HEK293 (cell line): Measurements from ENCODE around the gene MFSD2B.

Source experiments
- CTCF ChIA-PET: fragments of 350-600 bp; formaldehyde crosslinking; extraction: SDS; loops from one replicate; lab custom pipeline; 2021; ENCODE audit warnings: antibody characterized with exemption; lab: Yijun Ruan, JAX
- POLR2A ChIA-PET: fragments of 300-600 bp; formaldehyde crosslinking; extraction: SDS; loops from one replicate; lab custom pipeline; 2020; ENCODE audit warnings: antibody characterized with exemption, inconsistent platforms; lab: Yijun Ruan, JAX
- H3K27ac ChIP-seq: fragments of 200-500 bp; sonication (Bioruptor generic); 2 replicates; pipeline ENCODE4 v1.5.1; 2014; ENCODE audit warnings: low read depth, low read length, control low read depth, inconsistent platforms; ENCODE audit errors: extremely low read depth
- H3K36me3 ChIP-seq, 2 experiments: fragments of 200-500 bp in 1 of 2; sonication (Bioruptor generic) in 1 of 2; 1 replicate in 1 of 2; 2 replicates in 1 of 2; pipeline ENCODE4 v1.5.1; 2014 to 2017; ENCODE audit warnings: inconsistent platforms in 2 of 2, low read length in 2 of 2; ENCODE audit not compliant: control insufficient read depth in 2 of 2, insufficient read depth in 1 of 2
- H3K4me1 ChIP-seq: fragments of 200-500 bp; sonication (Bioruptor generic); 2 replicates; pipeline ENCODE4 v1.5.1; 2014; ENCODE audit warnings: mild to moderate bottlenecking, low read length, inconsistent platforms; ENCODE audit not compliant: control insufficient read depth, insufficient read depth
- H3K4me3 ChIP-seq: 2 replicates; pipeline ENCODE4 v1.5.1; 2011; ENCODE audit warnings: low read depth, mild to moderate bottlenecking, control low read depth, low read length, moderate library complexity
- H3K9me3 ChIP-seq: fragments of 200-500 bp; sonication (Bioruptor generic); 2 replicates; pipeline ENCODE4 v1.5.1; 2014; ENCODE audit warnings: low read depth, low read length, inconsistent platforms; ENCODE audit not compliant: control insufficient read depth, insufficient read depth
- GLIS1 ChIP-seq: fragments of 450-650 bp; formaldehyde crosslinking; IDR thresholded peaks from 2 replicates; pipeline ENCODE4 v1.5.1; 2016; ENCODE audit warnings: missing biosample characterization, missing genetic modification characterization
- SP3 ChIP-seq: fragments of 450-650 bp; formaldehyde crosslinking; IDR thresholded peaks from 2 replicates; pipeline ENCODE4 v1.5.1; 2016; ENCODE audit warnings: missing biosample characterization, missing genetic modification characterization
- ZFP37 ChIP-seq: fragments of 450-650 bp; formaldehyde crosslinking; IDR thresholded peaks from 2 replicates; pipeline ENCODE4 v1.5.1; 2016; ENCODE audit warnings: missing biosample characterization, missing genetic modification characterization
- ZFP69B ChIP-seq: fragments of 450-650 bp; formaldehyde crosslinking; IDR thresholded peaks from 2 replicates; pipeline ENCODE4 v1.5.1; 2016; ENCODE audit warnings: missing biosample characterization, missing genetic modification characterization
- ZNF23 ChIP-seq: fragments of 450-650 bp; formaldehyde crosslinking; IDR thresholded peaks from 2 replicates; pipeline ENCODE4 v1.5.1; 2016; ENCODE audit warnings: missing biosample characterization, missing genetic modification characterization, borderline replicate concordance
- ZNF266 ChIP-seq: fragments of 450-650 bp; formaldehyde crosslinking; IDR thresholded peaks from 2 replicates; pipeline ENCODE4 v1.5.1; 2016; ENCODE audit warnings: missing biosample characterization, missing genetic modification characterization, low read depth
- ZNF274 ChIP-seq, 2 experiments: fragments of 200-500 bp in 1 of 2; fragments of 450-650 bp in 1 of 2; sonication (Bioruptor generic) in 1 of 2; formaldehyde crosslinking in 1 of 2; IDR thresholded peaks; 2 replicates each; pipeline versions ENCODE4 v1.5.1 to v1.6.1; 2014 to 2016; ENCODE audit warnings: borderline replicate concordance in 1 of 2, inconsistent platforms in 1 of 2, low read length in 1 of 2, missing biosample characterization in 1 of 2, missing genetic modification characterization in 1 of 2
- ZNF391 ChIP-seq: fragments of 450-650 bp; formaldehyde crosslinking; IDR thresholded peaks from 2 replicates; pipeline ENCODE4 v1.5.1; 2016; ENCODE audit warnings: low read depth, missing biosample characterization, missing genetic modification characterization, borderline replicate concordance
- ZNF514 ChIP-seq: fragments of 450-650 bp; formaldehyde crosslinking; IDR thresholded peaks from 2 replicates; pipeline ENCODE4 v1.5.1; 2016; ENCODE audit warnings: missing biosample characterization, missing genetic modification characterization
- ZNF521 ChIP-seq: fragments of 450-650 bp; formaldehyde crosslinking; IDR thresholded peaks from 2 replicates; pipeline ENCODE4 v1.5.1; 2017; ENCODE audit warnings: missing biosample characterization, mild to moderate bottlenecking, missing genetic modification characterization
- ZNF548 ChIP-seq: fragments of 450-650 bp; formaldehyde crosslinking; IDR thresholded peaks from 2 replicates; pipeline ENCODE4 v1.5.1; 2016; ENCODE audit warnings: missing biosample characterization, missing genetic modification characterization
- ZNF558 ChIP-seq: fragments of 450-650 bp; formaldehyde crosslinking; IDR thresholded peaks from 2 replicates; pipeline ENCODE4 v1.5.1; 2016; ENCODE audit warnings: missing biosample characterization, missing genetic modification characterization
- ZNF626 ChIP-seq: fragments of 450-650 bp; sonication (Bioruptor Pico); formaldehyde crosslinking; IDR thresholded peaks from 2 replicates; pipeline ENCODE4 v1.5.1; 2018; ENCODE audit warnings: missing biosample characterization, missing genetic modification characterization, inconsistent platforms
- ZNF76 ChIP-seq: fragments of 450-650 bp; formaldehyde crosslinking; IDR thresholded peaks from 2 replicates; pipeline ENCODE4; 2016; ENCODE audit warnings: low read depth, missing biosample characterization, missing genetic modification characterization, borderline replicate concordance
- ZNF843 ChIP-seq: fragments of 450-650 bp; formaldehyde crosslinking; IDR thresholded peaks from 2 replicates; pipeline ENCODE4 v1.5.1; 2016; ENCODE audit warnings: missing biosample characterization, missing genetic modification characterization
- TF ChIP-seq, protein P1 (sequence below): fragments of 450-650 bp; formaldehyde crosslinking; IDR thresholded peaks from 2 replicates; pipeline ENCODE4 v1.5.1; 2016; ENCODE audit warnings: missing biosample characterization, missing genetic modification characterization, borderline replicate concordance
- TF ChIP-seq, protein P2 (sequence below): fragments of 450-650 bp; formaldehyde crosslinking; IDR thresholded peaks from 2 replicates; pipeline ENCODE4 v1.5.1; 2016; ENCODE audit warnings: missing biosample characterization, missing genetic modification characterization
- TF ChIP-seq, protein P3 (sequence below): fragments of 450-650 bp; IDR thresholded peaks from 2 replicates; pipeline ENCODE4 v1.5.1; 2018; ENCODE audit warnings: missing biosample characterization, mild to moderate bottlenecking, missing genetic modification characterization

The MFSD2B gene, protein sequence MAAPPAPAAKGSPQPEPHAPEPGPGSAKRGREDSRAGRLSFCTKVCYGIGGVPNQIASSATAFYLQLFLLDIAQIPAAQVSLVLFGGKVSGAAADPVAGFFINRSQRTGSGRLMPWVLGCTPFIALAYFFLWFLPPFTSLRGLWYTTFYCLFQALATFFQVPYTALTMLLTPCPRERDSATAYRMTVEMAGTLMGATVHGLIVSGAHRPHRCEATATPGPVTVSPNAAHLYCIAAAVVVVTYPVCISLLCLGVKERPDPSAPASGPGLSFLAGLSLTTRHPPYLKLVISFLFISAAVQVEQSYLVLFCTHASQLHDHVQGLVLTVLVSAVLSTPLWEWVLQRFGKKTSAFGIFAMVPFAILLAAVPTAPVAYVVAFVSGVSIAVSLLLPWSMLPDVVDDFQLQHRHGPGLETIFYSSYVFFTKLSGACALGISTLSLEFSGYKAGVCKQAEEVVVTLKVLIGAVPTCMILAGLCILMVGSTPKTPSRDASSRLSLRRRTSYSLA

DNA sequence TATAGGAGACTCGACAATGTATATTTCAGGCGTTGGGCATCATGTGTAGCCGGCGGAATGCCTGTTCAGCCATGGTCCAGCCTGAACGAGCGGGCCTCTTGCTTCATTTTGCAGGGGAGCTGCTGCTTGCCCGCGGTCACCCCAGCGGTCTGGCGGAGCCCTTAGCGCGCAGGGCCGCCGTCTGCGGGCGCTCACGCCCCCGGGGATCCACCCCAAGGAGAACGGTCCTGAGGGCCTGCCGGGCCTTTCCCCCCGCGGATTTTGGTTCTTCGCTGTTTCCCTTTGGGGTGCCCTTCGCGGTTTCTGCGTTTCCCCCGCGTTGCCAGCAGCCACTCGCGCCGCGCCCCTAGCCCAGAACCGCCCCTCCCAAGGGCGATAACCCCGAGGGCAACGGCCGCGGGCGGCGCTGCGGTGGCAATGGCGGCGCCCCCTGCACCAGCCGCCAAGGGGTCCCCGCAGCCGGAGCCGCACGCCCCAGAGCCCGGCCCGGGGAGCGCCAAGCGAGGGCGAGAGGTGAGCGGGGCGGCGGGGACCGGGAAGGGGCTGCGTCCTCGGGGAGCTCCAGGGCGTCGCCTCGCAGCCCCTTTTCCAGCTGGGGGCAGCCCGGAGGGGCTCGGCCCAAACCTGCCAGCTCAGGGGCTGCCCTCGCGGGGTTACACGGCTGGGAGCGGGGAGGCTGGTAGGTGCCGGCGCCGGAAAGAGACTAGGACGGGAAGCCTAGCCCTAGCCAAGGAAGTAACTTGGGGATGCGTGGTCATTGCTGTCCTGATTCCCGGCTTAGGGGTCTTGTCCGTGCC, at the start of gene MFSD2B:
TSS of gene MFSD2B (plus strand) at position 406 of the 797 bp plus-strand sequence. CDS start at position 418, 12 bp downstream.
- ChIA-PET POLR2A (no interaction called here), CTCF (interaction anchor here (0.6 kb wide), 1 partner anchor 82 kb away, joined by 4 read pairs; no protein-coding TSS in a partner anchor)
- no peak within 1 kb of the TSS for H3K4me3 ChIP-seq

DNA sequence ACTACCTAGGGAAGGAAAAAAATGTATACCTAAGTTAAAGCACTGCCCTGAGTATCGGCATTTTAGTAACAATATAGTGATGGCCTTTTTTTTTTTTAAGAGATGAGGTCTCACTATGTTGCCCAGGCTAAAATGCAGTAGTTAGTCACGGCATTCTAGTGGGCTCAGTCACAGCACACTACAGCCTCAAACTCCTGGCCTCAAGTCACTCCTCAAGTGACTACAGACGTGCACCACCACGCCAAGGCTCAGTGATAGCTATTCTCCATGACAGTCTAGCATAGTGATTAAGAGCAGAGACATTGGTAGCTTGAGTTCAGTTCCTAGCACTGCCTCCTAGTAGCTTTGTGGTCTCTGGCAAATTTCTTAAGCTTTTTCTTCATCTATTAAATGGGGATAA, 42.0 kb upstream of the MFSD2B start:
- TF ChIP-seq SP3 (tag by site-specific recombination) (no peak), GLIS1 (tag by site-specific recombination) (no peak), ZNF521 (tag by site-specific recombination) (no peak)
- TF ChIP-seq, protein P1, sequence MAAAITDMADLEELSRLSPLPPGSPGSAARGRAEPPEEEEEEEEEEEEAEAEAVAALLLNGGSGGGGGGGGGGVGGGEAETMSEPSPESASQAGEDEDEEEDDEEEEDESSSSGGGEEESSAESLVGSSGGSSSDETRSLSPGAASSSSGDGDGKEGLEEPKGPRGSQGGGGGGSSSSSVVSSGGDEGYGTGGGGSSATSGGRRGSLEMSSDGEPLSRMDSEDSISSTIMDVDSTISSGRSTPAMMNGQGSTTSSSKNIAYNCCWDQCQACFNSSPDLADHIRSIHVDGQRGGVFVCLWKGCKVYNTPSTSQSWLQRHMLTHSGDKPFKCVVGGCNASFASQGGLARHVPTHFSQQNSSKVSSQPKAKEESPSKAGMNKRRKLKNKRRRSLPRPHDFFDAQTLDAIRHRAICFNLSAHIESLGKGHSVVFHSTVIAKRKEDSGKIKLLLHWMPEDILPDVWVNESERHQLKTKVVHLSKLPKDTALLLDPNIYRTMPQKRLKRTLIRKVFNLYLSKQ (tag by site-specific recombination): no peak
- no peaks in the 10 kb centered on the region for H3K4me1 ChIP-seq
- POLR2A ChIA-PET: no interaction called here
- H3K9me3 ChIP-seq: no peaks in the 10 kb centered on the region
- CTCF ChIA-PET: no interaction called here
- H3K36me3 ChIP-seq: peaks cover 8 to 15% of the 10 kb centered on the region in 2 experiments; a peak in 2 of 3 replicates
- no peak overlapping the region for H3K4me3 ChIP-seq
- H3K27ac ChIP-seq: no peak overlapping the region

More for the DNA sequence above, at the start of gene MFSD2B:
- no peaks in the 10 kb centered on the region; a peak in 1 of 3 replicates for H3K36me3 ChIP-seq
- TF ChIP-seq, protein P2, sequence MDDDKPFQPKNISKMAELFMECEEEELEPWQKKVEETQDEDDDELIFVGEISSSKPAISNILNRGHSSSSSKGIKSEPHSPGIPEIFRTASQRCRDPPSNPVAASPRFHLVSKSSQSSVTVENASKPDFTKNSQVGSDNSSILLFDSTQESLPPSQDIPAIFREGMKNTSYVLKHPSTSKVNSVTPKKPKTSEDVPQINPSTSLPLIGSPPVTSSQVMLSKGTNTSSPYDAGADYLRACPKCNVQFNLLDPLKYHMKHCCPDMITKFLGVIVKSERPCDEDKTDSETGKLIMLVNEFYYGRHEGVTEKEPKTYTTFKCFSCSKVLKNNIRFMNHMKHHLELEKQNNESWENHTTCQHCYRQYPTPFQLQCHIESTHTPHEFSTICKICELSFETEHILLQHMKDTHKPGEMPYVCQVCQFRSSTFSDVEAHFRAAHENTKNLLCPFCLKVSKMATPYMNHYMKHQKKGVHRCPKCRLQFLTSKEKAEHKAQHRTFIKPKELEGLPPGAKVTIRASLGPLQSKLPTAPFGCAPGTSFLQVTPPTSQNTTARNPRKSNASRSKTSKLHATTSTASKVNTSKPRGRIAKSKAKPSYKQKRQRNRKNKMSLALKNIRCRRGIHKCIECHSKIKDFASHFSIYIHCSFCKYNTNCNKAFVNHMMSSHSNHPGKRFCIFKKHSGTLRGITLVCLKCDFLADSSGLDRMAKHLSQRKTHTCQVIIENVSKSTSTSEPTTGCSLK: no peak
- TF ChIP-seq ZNF548: no peak
- no peak for TF ChIP-seq ZNF266 (tag by site-specific recombination)
- TF ChIP-seq ZNF23 (tag by site-specific recombination): no peak
- no peak for TF ChIP-seq ZFP37 (tag by site-specific recombination)
- no peak for TF ChIP-seq ZNF626 (tag by site-specific recombination)
- no peak for TF ChIP-seq ZNF558 (tag by site-specific recombination)
- H3K27ac ChIP-seq: no peak within 1 kb of the TSS
- no peaks in the 10 kb centered on the region for H3K9me3 ChIP-seq
- H3K4me1 ChIP-seq: no peaks in the 10 kb centered on the region

DNA sequence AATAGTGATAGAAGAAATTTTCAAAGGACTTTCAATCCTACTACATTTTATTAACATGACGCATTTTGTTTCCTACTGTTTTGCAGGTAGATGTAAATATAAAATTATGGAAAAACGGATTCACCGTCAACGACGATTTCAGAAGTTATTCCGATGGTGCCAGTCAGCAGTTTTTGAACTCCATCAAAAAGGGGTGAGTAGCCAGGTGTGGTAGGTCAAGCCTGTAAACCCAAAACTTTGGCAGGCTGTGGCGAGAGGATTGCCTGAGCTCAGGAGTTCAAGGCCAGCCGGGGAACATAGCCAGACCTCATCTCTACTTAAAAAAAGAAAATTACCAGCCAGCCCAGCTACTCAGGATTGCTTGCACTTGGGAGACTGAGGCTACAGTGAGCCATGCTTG, 33.0 kb upstream of the MFSD2B start:
- Histone ChIP-seq H3K4me1 (no peaks in the 10 kb centered on the region), H3K27ac (no peak overlapping the region), H3K9me3 (no peaks in the 10 kb centered on the region), H3K36me3 (peaks cover 33 to 36% of the 10 kb centered on the region in 2 experiments), H3K4me3 (no peak overlapping the region)
- CTCF ChIA-PET: no interaction called here
- TF ChIP-seq ZNF514 (tag by site-specific recombination): no peak
- TF ChIP-seq ZNF76 (tag by site-specific recombination): no peak
- TF ChIP-seq ZFP37 (tag by site-specific recombination): no peak
- no peak for TF ChIP-seq ZNF391 (tag by site-specific recombination)
- TF ChIP-seq ZNF274 (IDR thresholded peaks at IDR 0.05; ENCODE audit: low read length): no peak
- no peak for TF ChIP-seq ZNF274 (tag by site-specific recombination; IDR thresholded peaks at IDR 0.05; ENCODE audit: borderline replicate concordance)
- no peak for TF ChIP-seq ZNF843 (tag by site-specific recombination)
- TF ChIP-seq, protein P3, sequence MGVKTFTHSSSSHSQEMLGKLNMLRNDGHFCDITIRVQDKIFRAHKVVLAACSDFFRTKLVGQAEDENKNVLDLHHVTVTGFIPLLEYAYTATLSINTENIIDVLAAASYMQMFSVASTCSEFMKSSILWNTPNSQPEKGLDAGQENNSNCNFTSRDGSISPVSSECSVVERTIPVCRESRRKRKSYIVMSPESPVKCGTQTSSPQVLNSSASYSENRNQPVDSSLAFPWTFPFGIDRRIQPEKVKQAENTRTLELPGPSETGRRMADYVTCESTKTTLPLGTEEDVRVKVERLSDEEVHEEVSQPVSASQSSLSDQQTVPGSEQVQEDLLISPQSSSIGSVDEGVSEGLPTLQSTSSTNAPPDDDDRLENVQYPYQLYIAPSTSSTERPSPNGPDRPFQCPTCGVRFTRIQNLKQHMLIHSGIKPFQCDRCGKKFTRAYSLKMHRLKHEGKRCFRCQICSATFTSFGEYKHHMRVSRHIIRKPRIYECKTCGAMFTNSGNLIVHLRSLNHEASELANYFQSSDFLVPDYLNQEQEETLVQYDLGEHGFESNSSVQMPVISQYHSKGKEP (tag by site-specific recombination): no peak
- TF ChIP-seq ZFP69B: no peak
- POLR2A ChIA-PET: no interaction called here
